Astrocyte (in vitro differentiated cells and primary cell): ENCODE data around the gene FILIP1L.

Experiments used
- EZH2 ChIP-seq: IDR thresholded peaks from 2 replicates; pipeline ENCODE4 v1.6.1; 2012; ENCODE audit warnings: mild to moderate bottlenecking, low read length, inconsistent platforms; ENCODE audit not compliant: insufficient read depth
- TF ChIP-seq, protein P1 (sequence below): IDR thresholded peaks from 2 replicates; pipeline ENCODE4 v1.5.1; 2011; ENCODE audit warnings: low read depth, mild to moderate bottlenecking, inconsistent platforms, low read length, moderate library complexity; ENCODE audit not compliant: insufficient read depth

- TF ChIP-seq, protein P1, sequence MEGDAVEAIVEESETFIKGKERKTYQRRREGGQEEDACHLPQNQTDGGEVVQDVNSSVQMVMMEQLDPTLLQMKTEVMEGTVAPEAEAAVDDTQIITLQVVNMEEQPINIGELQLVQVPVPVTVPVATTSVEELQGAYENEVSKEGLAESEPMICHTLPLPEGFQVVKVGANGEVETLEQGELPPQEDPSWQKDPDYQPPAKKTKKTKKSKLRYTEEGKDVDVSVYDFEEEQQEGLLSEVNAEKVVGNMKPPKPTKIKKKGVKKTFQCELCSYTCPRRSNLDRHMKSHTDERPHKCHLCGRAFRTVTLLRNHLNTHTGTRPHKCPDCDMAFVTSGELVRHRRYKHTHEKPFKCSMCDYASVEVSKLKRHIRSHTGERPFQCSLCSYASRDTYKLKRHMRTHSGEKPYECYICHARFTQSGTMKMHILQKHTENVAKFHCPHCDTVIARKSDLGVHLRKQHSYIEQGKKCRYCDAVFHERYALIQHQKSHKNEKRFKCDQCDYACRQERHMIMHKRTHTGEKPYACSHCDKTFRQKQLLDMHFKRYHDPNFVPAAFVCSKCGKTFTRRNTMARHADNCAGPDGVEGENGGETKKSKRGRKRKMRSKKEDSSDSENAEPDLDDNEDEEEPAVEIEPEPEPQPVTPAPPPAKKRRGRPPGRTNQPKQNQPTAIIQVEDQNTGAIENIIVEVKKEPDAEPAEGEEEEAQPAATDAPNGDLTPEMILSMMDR: no peak
- TF ChIP-seq EZH2: no peak
These were observed 131.7 kb downstream of the FILIP1L start for GRCh38 chr3:99982650-99983049.
